Prostate gland (tissue), 2 donors: ENCODE measurements around the gene LDHAL6B.

Experiments used
- CTCF ChIP-seq, 4 experiments: fragments of 200-600 bp in 2 of 4; fragments of 450-650 bp in 2 of 4; sonication (generic) in 2 of 4; IDR thresholded peaks; 1 replicate in 3 of 4; 2 replicates in 1 of 4; pipeline ENCODE4 v1.5.1; 2016 to 2019; ENCODE audit warnings: antibody characterized with exemption in 4 of 4, mild to moderate bottlenecking in 2 of 4, moderate library complexity in 2 of 4
- POLR2A ChIP-seq: fragments of 450-650 bp; IDR thresholded peaks from one replicate; pipeline ENCODE4 v1.6.1; 2016; ENCODE audit warnings: antibody characterized with exemption, mild to moderate bottlenecking
- POLR2AphosphoS5 ChIP-seq: sonication (generic); formaldehyde crosslinking; IDR thresholded peaks from one replicate; pipeline ENCODE4 v1.6.1; 2017; ENCODE audit warnings: antibody characterized with exemption

- TF ChIP-seq POLR2A (no peak), CTCF (IDR thresholded peaks at IDR 0.05) (no peak), POLR2AphosphoS5 (no peak)
These were observed 49.8 kb downstream of the LDHAL6B start for GRCh38 chr15:59256482-59256881.
